ENCODE data around the gene SCUBE3. TPM values are rescaled to one million over a fixed set of nuclear protein-coding genes. Genes with fewer than 3 reads are reported as not detected.
A peak's percentile ranks its signal among the peaks of the same experiment; 100 is the strongest.

The SCUBE3 gene
- not detected for total RNA-seq
- under 1 TPM; 0.03 to 0.08 TPM for polyA plus RNA-seq

DNA sequence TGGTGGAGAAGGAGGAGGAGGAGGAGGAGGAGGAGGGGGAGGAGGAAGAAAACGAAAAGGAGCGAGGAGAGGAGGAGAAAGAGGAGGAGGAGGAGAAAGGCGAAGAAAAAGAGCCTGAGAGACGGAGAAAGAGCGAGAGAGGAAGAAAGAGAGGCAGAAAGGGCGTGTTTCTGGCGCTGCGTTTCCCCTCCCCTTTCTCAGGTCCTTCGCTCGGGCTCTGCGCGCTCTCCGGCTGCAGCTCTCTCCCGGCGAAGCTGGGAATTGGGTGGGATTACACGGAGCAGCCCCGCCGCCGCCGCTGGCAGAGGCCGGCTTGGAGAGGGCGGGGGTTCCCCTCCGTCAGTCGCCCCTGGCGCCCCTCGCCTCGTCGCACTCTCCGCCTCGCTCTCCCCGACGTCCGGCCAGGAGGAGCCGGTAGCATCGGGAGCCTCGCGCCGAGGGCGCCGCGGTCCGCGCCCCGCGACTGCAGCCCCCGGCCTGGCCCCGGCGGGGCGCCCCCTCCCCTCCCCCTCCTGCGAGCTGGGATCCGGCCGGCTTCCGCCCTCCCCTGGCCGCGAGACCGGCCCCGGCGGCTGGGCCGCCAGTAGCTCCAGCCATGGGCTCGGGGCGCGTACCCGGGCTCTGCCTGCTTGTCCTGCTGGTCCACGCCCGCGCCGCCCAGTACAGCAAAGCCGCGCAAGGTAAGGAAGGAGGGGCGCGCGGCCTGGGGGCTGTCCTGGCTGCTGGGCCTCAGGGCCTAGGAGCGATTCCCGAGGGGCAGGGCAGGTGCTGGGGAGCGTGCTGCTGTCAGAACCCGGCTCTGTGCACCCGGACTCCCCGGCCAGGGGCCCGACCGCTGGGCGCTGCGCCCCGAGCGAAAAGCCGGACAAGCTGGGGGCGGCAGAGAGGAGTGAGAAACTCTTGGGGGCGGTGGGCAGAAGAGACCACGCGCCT, at the start of gene SCUBE3:
Gene SCUBE3 (plus strand): TSS at position 133 of the 933 bp plus-strand sequence. CDS start 463 bp downstream, at position 596.
- Histone ChIP-seq H3K36me3 (ENCODE audit: insufficient read depth, low read length) (no peaks in the 10 kb centered on the region), H3K4me1 (ENCODE audit: insufficient read depth, low read length) (peaks cover 8% of the 10 kb centered on the region), H3K27ac (ENCODE audit: low read depth, low read length) (no peak within 1 kb of the TSS), H3K9me3 (ENCODE audit: control insufficient read depth in 1 of 2, low read length in 2 of 2) (no peaks in the 10 kb centered on the region), H3K4me3 (ENCODE audit: low read length in 2 of 2) (peak within 1 kb of the TSS in 1 of 2 donors; percentile 47), H3K27me3 (ENCODE audit: insufficient read depth, low read length) (peaks cover 17% of the 10 kb centered on the region)
- DNase-seq = peak in 1 of 5 donors; percentile 6
- POLR2A ChIA-PET (ENCODE audit: partially characterized antibody) = interaction anchor here (0.6 kb wide), 1 partner anchor 8 kb away, joined by 3 read pairs; no protein-coding TSS in a partner anchor
- no peaks in the 10 kb centered on the region for H3K9me3 Mint-ChIP-seq
- no peaks in the 10 kb centered on the region for H3K36me3 Mint-ChIP-seq
- peaks cover 5 to 6% (median 6%) of the 10 kb centered on the region in 4 donors for H3K4me1 Mint-ChIP-seq
- peak within 1 kb of the TSS; percentile 62 to 81 (median 76) for H3K4me3 Mint-ChIP-seq
- CTCF ChIA-PET (ENCODE audit: partially characterized antibody) = interaction anchor here (1.7 kb wide), 1 partner anchor 9 kb away, joined by 9 read pairs; no protein-coding TSS in a partner anchor
- H3K27me3 Mint-ChIP-seq = peaks cover 43 to 60% of the 10 kb centered on the region in 2 donors
- intact Hi-C loops (cut with micrococcal nuclease) = no loop called here
- no peak within 1 kb of the TSS for H3K27ac Mint-ChIP-seq

- Mint-ChIP-seq H3K36me3 (no peaks in the 10 kb centered on the region), H3K4me1 (no peaks in the 10 kb centered on the region), H3K27me3 (peaks cover 2 to 8% of the 10 kb centered on the region in 2 donors), H3K4me3 (no peak overlapping the region), H3K27ac (no peak overlapping the region), H3K9me3 (peaks cover 0 to under 1% (median 0%) of the 10 kb centered on the region in 8 donors)
- Histone ChIP-seq H3K4me1 (ENCODE audit: insufficient read depth, low read length) (no peaks in the 10 kb centered on the region), H3K9me3 (ENCODE audit: control insufficient read depth in 1 of 2, low read length in 2 of 2) (no peaks in the 10 kb centered on the region), H3K27me3 (ENCODE audit: insufficient read depth, low read length) (no peaks in the 10 kb centered on the region), H3K36me3 (ENCODE audit: insufficient read depth, low read length) (no peaks in the 10 kb centered on the region), H3K27ac (ENCODE audit: low read depth, low read length) (no peak overlapping the region), H3K4me3 (ENCODE audit: low read length in 2 of 2) (no peak overlapping the region)
- ChIA-PET CTCF (ENCODE audit: partially characterized antibody) (no interaction called here), POLR2A (ENCODE audit: partially characterized antibody) (no interaction called here)
- no peak for DNase-seq
- intact Hi-C loops (cut with micrococcal nuclease) = no loop called here
Measured at GRCh38 chr6:35164277-35164676, 49.5 kb upstream of the SCUBE3 start.

DNA sequence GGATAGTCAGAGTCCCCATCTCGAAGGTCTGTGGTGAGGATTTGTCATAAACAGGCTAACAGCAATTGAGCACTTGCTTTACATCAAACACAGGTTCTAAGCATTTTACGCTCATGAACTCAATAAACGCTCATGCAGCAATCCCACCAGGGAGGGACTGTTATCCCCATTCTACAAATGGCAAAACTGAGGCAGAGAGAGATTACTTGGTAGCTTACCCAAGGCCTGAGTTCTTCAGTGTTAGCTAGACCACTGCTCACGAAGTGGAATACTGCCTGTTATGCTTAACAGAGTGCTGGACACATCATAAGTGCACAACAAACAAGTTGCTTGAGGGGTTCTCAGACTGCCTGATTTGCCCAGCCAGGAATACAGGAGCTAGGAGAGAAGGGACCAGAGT, 48.9 kb upstream of the SCUBE3 start:
- H3K27ac Mint-ChIP-seq = no peak overlapping the region
- no peak overlapping the region for H3K4me3 Mint-ChIP-seq
- H3K9me3 ChIP-seq (ENCODE audit: control insufficient read depth in 1 of 2, low read length in 2 of 2) = no peaks in the 10 kb centered on the region
- peaks cover under 1 to 8% of the 10 kb centered on the region in 2 donors for H3K27me3 Mint-ChIP-seq
- no peak overlapping the region for H3K27ac ChIP-seq (ENCODE audit: low read depth, low read length)
- POLR2A ChIA-PET (ENCODE audit: partially characterized antibody) = no interaction called here
- peaks cover 0 to 5% (median 0%) of the 10 kb centered on the region in 8 donors for H3K9me3 Mint-ChIP-seq
- intact Hi-C loops (cut with micrococcal nuclease) = no loop called here
- H3K36me3 Mint-ChIP-seq = no peaks in the 10 kb centered on the region
- no peaks in the 10 kb centered on the region for H3K4me1 ChIP-seq (ENCODE audit: insufficient read depth, low read length)
- no peaks in the 10 kb centered on the region for H3K4me1 Mint-ChIP-seq
- no peak overlapping the region for H3K4me3 ChIP-seq (ENCODE audit: low read length in 2 of 2)
- CTCF ChIA-PET (ENCODE audit: partially characterized antibody) = no interaction called here
- H3K36me3 ChIP-seq (ENCODE audit: insufficient read depth, low read length) = no peaks in the 10 kb centered on the region
- DNase-seq = no peak
- H3K27me3 ChIP-seq (ENCODE audit: insufficient read depth, low read length) = no peaks in the 10 kb centered on the region

- CTCF ChIA-PET (ENCODE audit: partially characterized antibody) = no interaction called here
Measured at GRCh38 chr6:35165630-35166071, 48.1 kb upstream of the SCUBE3 start.

DNA sequence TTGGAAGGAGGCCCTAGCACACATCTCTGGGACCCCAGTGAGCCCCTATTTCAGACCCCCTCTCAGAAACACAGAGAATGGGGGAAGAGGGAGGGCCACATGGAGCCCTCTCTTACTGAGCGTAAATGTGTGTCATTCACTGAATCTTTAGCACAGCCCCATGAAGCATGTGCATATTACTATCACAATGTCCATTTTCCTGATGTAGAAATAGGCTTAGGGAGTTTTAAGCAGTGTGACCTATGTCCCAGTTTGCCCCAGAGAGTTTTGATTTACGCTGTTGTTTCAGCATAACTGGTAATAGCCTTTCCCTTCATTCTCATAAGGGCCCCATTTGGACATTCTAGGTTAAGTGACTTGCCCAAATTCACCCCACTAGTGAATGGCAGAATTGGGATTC, 47.6 kb upstream of the SCUBE3 start:
- Histone ChIP-seq H3K4me1 (ENCODE audit: insufficient read depth, low read length) (no peaks in the 10 kb centered on the region), H3K27me3 (ENCODE audit: insufficient read depth, low read length) (no peaks in the 10 kb centered on the region), H3K4me3 (ENCODE audit: low read length in 2 of 2) (no peak overlapping the region), H3K27ac (ENCODE audit: low read depth, low read length) (no peak overlapping the region), H3K9me3 (ENCODE audit: control insufficient read depth in 1 of 2, low read length in 2 of 2) (no peaks in the 10 kb centered on the region), H3K36me3 (ENCODE audit: insufficient read depth, low read length) (no peaks in the 10 kb centered on the region)
- peaks cover 2 to 11% of the 10 kb centered on the region in 2 donors for H3K27me3 Mint-ChIP-seq
- intact Hi-C loops (cut with micrococcal nuclease) = no loop called here
- no peak overlapping the region for H3K4me3 Mint-ChIP-seq
- no peak overlapping the region for H3K27ac Mint-ChIP-seq
- H3K36me3 Mint-ChIP-seq = no peaks in the 10 kb centered on the region
- DNase-seq = no peak
- peaks cover 0 to 5% (median 0%) of the 10 kb centered on the region in 8 donors for H3K9me3 Mint-ChIP-seq
- H3K4me1 Mint-ChIP-seq = no peaks in the 10 kb centered on the region
- ChIA-PET POLR2A (ENCODE audit: partially characterized antibody) (no interaction called here), CTCF (ENCODE audit: partially characterized antibody) (no interaction called here)

More at GRCh38 chr6:35165630-35166071, 48.1 kb upstream of the SCUBE3 start:
- Histone ChIP-seq H3K4me3 (ENCODE audit: low read length in 2 of 2) (no peak overlapping the region), H3K27me3 (ENCODE audit: insufficient read depth, low read length) (no peaks in the 10 kb centered on the region), H3K9me3 (ENCODE audit: control insufficient read depth in 1 of 2, low read length in 2 of 2) (no peaks in the 10 kb centered on the region), H3K36me3 (ENCODE audit: insufficient read depth, low read length) (no peaks in the 10 kb centered on the region), H3K4me1 (ENCODE audit: insufficient read depth, low read length) (no peaks in the 10 kb centered on the region), H3K27ac (ENCODE audit: low read depth, low read length) (no peak overlapping the region)
- Mint-ChIP-seq H3K9me3 (peaks cover 0 to 5% (median 0%) of the 10 kb centered on the region in 8 donors), H3K4me3 (no peak overlapping the region), H3K36me3 (no peaks in the 10 kb centered on the region), H3K27ac (no peak overlapping the region), H3K27me3 (peaks cover 2 to 8% of the 10 kb centered on the region in 2 donors), H3K4me1 (no peaks in the 10 kb centered on the region)
- intact Hi-C loops (cut with micrococcal nuclease) = no loop called here
- POLR2A ChIA-PET (ENCODE audit: partially characterized antibody) = no interaction called here
- no peak for DNase-seq

GRCh38 chr6:35166520-35166919, 47.2 kb upstream of the SCUBE3 start:
- Histone ChIP-seq H3K9me3 (ENCODE audit: control insufficient read depth in 1 of 2, low read length in 2 of 2) (no peaks in the 10 kb centered on the region), H3K36me3 (ENCODE audit: insufficient read depth, low read length) (no peaks in the 10 kb centered on the region), H3K27me3 (ENCODE audit: insufficient read depth, low read length) (no peaks in the 10 kb centered on the region), H3K4me1 (ENCODE audit: insufficient read depth, low read length) (no peaks in the 10 kb centered on the region), H3K27ac (ENCODE audit: low read depth, low read length) (no peak overlapping the region), H3K4me3 (ENCODE audit: low read length in 2 of 2) (no peak overlapping the region)
- DNase-seq = no peak
- Mint-ChIP-seq H3K9me3 (peaks cover 0 to 5% (median 0%) of the 10 kb centered on the region in 8 donors), H3K4me3 (no peak overlapping the region), H3K36me3 (no peaks in the 10 kb centered on the region), H3K27ac (no peak overlapping the region), H3K4me1 (no peaks in the 10 kb centered on the region), H3K27me3 (peaks cover 2 to 11% of the 10 kb centered on the region in 2 donors)
- ChIA-PET POLR2A (ENCODE audit: partially characterized antibody) (no interaction called here), CTCF (ENCODE audit: partially characterized antibody) (no interaction called here)
- intact Hi-C loops (cut with micrococcal nuclease) = no loop called here

GRCh38 chr6:35167505-35167904, 46.3 kb upstream of the SCUBE3 start:
- H3K27me3 Mint-ChIP-seq = peaks cover 2 to 11% of the 10 kb centered on the region in 2 donors
- POLR2A ChIA-PET (ENCODE audit: partially characterized antibody) = no interaction called here
- no peaks in the 10 kb centered on the region for H3K36me3 Mint-ChIP-seq
- H3K4me3 ChIP-seq (ENCODE audit: low read length in 2 of 2) = no peak overlapping the region
- no peaks in the 10 kb centered on the region for H3K4me1 Mint-ChIP-seq
- CTCF ChIA-PET (ENCODE audit: partially characterized antibody) = no interaction called here
- H3K27ac ChIP-seq (ENCODE audit: low read depth, low read length) = no peak overlapping the region
- no peak overlapping the region for H3K4me3 Mint-ChIP-seq
- peaks cover 0 to 5% (median 0%) of the 10 kb centered on the region in 8 donors for H3K9me3 Mint-ChIP-seq
- intact Hi-C loops (cut with micrococcal nuclease) = no loop called here
- no peaks in the 10 kb centered on the region for H3K36me3 ChIP-seq (ENCODE audit: insufficient read depth, low read length)
- H3K4me1 ChIP-seq (ENCODE audit: insufficient read depth, low read length) = no peaks in the 10 kb centered on the region
- no peaks in the 10 kb centered on the region for H3K27me3 ChIP-seq (ENCODE audit: insufficient read depth, low read length)
- DNase-seq = no peak
- no peaks in the 10 kb centered on the region for H3K9me3 ChIP-seq (ENCODE audit: control insufficient read depth in 1 of 2, low read length in 2 of 2)
- no peak overlapping the region for H3K27ac Mint-ChIP-seq
